ENCODE results near the gene ALPI.
"Not testable (repeated sequence)": the region's sequence is repeated elsewhere in the genome, so short reads cannot be mapped to it uniquely, and the experiment has no call there.

The ALPI gene

GRCh38 chr2:232421189-232421785 lies 34.7 kb upstream of the ALPI start:
- DNase-seq = no peak

- no peak for DNase-seq
Measured at GRCh38 chr2:232422051-232422450, 33.9 kb upstream of the ALPI start.

DNA sequence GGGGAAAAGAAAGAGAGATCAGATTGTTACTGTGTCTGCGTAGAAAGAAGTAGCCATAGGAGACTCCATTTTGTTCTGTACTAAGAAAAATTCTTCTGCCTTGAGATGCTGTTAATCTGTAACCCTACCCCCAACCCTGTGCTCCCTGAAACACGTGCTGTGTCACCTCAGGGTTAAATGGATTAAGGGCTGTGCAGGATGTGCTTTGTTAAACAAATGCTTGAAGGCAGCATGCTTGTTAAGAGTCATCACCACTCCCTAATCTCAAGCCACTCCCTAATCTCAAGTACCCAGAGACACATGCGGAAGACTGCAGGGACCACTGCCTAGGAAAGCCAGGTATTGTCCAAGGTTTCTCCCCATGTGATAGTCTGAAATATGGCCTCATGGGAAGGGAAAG lies 33.0 kb upstream of the ALPI start:
- not testable (repeated sequence) for DNase-seq

DNA sequence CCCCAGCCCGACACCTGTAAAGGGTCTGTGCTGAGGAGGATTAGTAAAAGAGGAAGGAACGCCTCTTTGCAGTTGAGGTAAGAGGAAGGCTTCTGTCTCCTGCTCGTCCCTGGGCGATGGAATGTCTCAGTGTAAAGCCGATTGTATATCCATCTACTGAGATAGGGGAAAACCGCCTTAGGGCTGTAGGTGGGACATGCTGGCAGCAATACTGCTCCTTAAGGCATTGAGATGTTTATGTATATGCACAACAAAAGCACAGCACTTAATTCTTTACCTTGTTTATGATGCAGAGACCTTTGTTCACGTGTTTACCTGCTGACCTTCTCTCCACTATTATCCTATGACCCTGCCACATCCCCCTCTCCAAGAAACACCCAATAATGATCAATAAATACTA lies 32.5 kb upstream of the ALPI start:
- not testable (repeated sequence) for DNase-seq

DNA sequence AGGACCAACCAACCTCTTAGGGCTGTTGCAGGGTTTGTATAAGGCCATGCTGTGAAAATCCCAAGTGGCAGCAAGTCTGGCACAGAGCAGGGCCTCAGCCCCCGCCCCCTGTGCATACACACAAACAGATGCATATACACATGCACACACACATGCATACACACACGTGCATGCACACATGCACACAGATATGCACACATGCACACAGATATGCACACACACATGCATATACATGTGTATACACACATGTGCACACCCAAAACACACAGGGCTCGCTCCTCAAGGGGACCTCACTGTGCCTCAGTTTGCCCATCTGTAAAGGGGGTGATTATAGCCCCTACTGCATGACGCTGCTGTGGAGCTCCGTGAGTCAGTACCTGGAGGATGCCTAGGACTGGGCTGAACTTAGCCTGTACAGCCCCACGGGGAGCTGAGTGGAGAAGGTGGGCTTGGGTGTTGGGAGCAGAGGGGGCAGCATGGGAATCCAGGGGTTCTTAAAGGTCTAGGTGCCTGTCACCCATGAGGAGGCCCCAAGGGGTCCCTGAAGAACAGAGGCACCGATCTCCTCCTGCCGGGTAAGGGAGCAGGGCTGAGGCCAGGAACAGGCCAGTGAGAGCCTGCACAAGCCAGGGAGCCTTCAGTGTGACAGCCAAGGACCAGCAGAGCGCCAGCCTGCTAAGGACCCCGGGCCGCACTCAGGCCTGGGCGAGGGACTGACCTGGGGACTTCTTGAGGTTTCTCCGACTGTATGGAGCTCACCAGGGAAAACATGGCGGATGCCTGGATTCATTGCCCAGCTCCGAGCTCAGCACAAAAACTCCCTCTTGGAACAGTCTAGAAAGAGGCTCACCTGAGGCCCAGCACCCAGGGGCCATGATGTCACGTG lies 24.0 kb upstream of the ALPI start:
- DNase-seq = no peak

- no peak for DNase-seq
Measured at GRCh38 chr2:232432598-232433184, 23.3 kb upstream of the ALPI start.

DNA sequence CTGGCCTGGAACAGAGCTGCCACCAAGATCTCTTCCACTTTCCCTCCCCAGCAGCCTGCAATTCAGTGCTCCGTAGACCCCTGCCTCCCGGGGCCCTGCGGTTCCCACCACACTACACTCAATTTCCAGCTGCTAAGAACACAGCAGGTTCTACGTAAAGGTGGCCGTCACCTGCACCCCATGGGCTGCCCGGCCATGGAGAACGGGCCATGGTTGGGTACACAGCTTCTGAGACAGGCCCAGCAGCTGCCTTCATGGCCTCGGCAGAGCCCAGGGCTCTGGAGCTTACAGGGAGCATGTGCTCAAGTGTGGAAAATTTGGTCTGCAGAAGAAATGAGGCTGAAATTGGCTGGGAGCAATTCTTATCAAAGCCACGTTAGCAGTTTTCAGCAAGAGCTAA lies 22.3 kb upstream of the ALPI start:
- DNase-seq = not testable (repeated sequence)

DNA sequence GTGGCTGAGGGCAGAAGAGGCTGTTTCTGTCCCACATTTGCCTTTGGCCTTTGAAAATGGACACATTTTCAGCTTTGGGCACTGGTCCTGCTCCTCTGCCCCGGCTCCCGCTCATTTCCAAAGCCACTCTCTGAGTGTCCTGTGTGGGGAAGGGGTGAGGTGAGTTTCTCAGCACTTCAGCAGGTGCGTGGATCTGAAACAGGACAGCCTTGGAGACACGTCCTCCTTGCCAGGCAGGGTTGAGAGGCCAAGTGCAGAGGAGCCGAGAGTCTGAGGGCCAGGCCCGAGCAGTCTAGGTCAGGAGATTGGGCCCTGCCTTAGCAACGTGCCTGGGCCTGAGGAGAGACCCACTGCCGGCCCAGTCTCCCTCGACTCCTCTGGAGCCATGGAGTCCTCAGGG lies 21.9 kb upstream of the ALPI start:
- no peak for DNase-seq

- DNase-seq = no peak
Measured at GRCh38 chr2:232434563-232435374, 21.2 kb upstream of the ALPI start.

DNA sequence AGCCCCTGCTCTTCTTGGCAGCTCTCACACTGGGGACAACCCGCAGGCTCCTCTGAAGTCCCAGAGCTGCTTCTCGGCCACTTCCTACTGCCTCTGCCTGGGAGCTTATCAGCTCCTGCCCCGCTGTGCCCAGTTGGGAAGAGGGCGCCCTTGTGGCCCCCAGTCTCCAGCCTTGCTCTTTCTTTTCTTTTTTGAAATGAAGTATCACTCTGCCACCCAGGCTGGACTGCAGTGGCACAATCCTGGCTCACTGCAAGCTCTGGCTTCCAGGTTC lies 20.6 kb upstream of the ALPI start:
- no peak for DNase-seq

DNA sequence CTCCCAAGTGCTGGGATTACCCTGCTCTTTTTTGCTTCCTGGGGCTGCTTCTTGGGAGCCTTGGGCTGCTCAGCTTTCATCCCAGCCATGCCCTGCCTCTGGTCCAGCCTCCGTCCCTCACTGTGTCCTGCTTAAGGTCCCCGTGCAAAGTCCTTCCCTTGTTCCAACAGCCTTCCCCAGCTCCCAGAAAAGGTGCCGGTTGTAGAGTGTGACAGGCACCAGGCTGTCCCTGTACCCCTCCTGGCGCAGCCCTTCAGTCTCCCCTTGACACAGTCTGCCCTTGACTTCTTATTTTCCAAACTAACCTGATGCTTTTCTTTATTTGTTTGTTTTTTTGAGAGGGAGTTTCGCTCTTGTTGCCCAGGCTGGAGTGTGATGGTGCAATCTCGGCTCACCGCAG lies 20.1 kb upstream of the ALPI start:
- DNase-seq = no peak

- DNase-seq = no peak
Measured at GRCh38 chr2:232436381-232437194, 19.4 kb upstream of the ALPI start.

- no peak for DNase-seq
Measured at GRCh38 chr2:232437195-232437571, 18.8 kb upstream of the ALPI start.

DNA sequence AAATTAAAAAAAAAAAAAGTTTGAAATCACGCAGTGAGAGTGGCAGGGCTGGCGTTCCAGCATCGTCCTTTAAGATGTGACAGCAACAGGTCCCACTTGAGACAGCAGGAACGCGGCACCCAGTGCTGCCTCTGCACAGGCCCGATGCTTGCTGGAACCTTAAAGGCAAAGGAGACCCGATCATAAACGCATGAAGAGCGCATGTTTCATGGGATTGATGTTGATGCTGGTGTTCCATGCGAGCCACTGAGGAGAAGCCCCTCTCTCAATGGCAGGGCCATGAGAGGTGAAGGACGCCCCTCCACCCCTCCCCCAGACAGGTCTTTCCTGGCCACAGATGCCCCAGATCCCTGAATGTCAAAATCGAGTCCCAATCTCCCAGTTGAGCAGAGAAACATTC lies 17.9 kb upstream of the ALPI start:
- no peak for DNase-seq

GRCh38 chr2:232438951-232439757 lies 16.8 kb upstream of the ALPI start:
- no peak for DNase-seq

- no peak for DNase-seq
Measured at GRCh38 chr2:232439758-232440135, 16.2 kb upstream of the ALPI start.

DNA sequence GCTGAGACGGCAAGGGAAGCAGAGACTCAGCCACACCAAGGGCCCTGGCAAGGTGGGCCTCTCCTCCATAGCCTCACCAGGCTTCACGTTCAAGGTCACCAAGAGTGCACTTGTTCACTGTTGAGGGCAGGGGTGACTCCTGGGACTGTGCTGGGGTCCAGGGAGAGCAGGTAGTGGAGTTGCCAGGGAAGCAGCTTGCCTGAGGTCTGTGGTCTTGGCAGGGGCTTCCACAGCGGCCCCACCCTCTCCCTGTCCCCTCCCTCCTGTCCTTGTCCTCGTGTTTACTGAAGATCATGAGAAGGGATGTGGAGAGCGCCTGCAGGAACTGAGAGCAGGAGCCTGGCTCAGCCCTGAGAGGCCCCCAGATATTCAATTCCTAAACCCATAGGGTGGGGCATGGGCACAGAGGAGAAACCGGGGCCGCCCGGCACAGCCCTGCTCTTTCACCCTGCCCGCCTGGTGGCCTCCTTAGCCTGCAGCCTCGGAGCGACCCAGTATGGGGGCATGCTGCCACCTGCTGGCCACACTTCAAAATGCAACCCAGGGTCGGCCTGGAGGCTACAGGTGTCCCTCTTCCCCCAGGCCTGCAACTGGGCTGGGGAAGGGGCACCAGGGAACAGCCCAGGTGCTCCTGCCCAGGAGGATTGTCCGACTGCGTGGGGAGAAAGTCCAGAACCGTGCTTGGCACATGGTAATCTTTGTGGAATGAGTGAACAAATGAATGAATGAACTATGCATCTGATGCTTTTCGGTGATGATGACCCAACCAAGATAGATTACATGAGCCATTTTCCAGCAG lies 15.5 kb upstream of the ALPI start:
- peak; percentile 83 for DNase-seq

DNA sequence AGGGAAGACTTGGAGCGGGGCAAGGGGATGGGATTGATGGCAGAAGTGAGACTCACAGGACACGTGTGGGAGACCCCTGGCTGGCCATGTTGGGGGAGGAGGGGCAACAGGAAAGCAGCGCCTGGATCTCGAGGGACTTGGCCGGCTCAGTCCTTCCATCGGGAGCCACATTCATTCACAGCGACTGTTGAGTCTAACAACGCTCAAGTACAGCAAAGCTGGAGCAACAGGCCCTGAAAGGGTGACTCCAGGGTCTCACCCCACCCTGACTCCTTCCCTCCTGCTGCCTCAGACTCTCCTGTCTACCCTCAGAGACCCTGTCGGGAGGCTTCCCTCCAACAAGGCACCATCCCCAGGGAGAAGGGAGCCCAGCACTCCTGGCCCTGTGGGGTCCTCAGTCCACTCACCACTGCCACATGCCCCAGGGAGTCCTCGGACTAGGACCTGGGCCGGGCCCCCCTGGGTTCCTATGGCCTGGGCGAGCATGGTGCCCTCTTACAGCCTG lies 14.8 kb upstream of the ALPI start:
- no peak for DNase-seq

- not testable (repeated sequence) for DNase-seq
Measured at GRCh38 chr2:232441922-232442321, 14.0 kb upstream of the ALPI start.

GRCh38 chr2:232442431-232442830 lies 13.5 kb upstream of the ALPI start:
- not testable (repeated sequence) for DNase-seq

- DNase-seq = not testable (repeated sequence)
Measured at GRCh38 chr2:232443047-232443446, 12.9 kb upstream of the ALPI start.
